Keratinocyte (primary cell): ENCODE data around the gene DCLK2. TPM values are rescaled to one million over a fixed set of nuclear protein-coding genes. Genes with fewer than 3 reads are reported as not detected.

Source experiments
- DNase-seq: peaks from one replicate; pipeline ENCODE4 v3.0.0-alpha.2; 2011; ENCODE audit warnings: low read depth, missing footprints, low spot score
- FAIRE-seq: peaks from 2 replicates; lab custom pipeline; 2011; peaks lifted over from hg19 to GRCh38; lab: Jason Lieb, UNC
- H2AFZ ChIP-seq: 2 replicates; pipeline ENCODE4 v1.6.0; 2012; ENCODE audit warnings: low read length, control low read depth, inconsistent platforms; ENCODE audit not compliant: control insufficient read depth
- H3K27ac ChIP-seq: 2 replicates; pipeline ENCODE4 v1.5.1; 2011; ENCODE audit warnings: low read length; ENCODE audit not compliant: control insufficient read depth, insufficient read depth
- H3K27me3 ChIP-seq: 3 replicates; pipeline ENCODE4 v1.6.0; 2011; ENCODE audit warnings: low read length; ENCODE audit not compliant: control insufficient read depth, insufficient read depth; ENCODE audit errors: extremely low read depth
- H3K36me3 ChIP-seq, 2 experiments: 2 replicates in 1 of 2; 3 replicates in 1 of 2; pipeline ENCODE4 v1.5.1; 2011; ENCODE audit warnings: low read length in 2 of 2, mild to moderate bottlenecking in 1 of 2; ENCODE audit not compliant: control insufficient read depth in 2 of 2, insufficient read depth in 2 of 2; ENCODE audit errors: extremely low read depth in 1 of 2
- H3K4me1 ChIP-seq: 3 replicates; pipeline ENCODE4 v1.5.1; 2011; ENCODE audit warnings: low read length; ENCODE audit not compliant: control insufficient read depth, insufficient read depth; ENCODE audit errors: extremely low read depth
- H3K4me2 ChIP-seq: 3 replicates; pipeline ENCODE4 v1.6.0; 2011; ENCODE audit warnings: low read depth, low read length; ENCODE audit not compliant: control insufficient read depth, insufficient read depth; ENCODE audit errors: extremely low read depth
- H3K4me3 ChIP-seq, 3 experiments: fragments of 200-600 bp in 1 of 3; sonication (generic) in 1 of 3; 2 replicates in 2 of 3; 3 replicates in 1 of 3; pipeline ENCODE4 v1.5.1; 2011 to 2016; ENCODE audit warnings: low read length in 3 of 3, mild to moderate bottlenecking in 3 of 3, control low read depth in 2 of 3, inconsistent platforms in 1 of 3, low read depth in 1 of 3, mixed read lengths in 1 of 3, mixed run types in 1 of 3, moderate library complexity in 1 of 3; ENCODE audit not compliant: control insufficient read depth in 2 of 3, insufficient read depth in 2 of 3; ENCODE audit errors: extremely low read depth in 1 of 3
- H3K79me2 ChIP-seq: 2 replicates; pipeline ENCODE4 v1.6.0; 2012; ENCODE audit warnings: low read length; ENCODE audit not compliant: control insufficient read depth, insufficient read depth
- H3K9ac ChIP-seq: 3 replicates; pipeline ENCODE4 v1.6.0; 2011; ENCODE audit warnings: low read length; ENCODE audit not compliant: control insufficient read depth, insufficient read depth; ENCODE audit errors: extremely low read depth
- H3K9me1 ChIP-seq: 3 replicates; pipeline ENCODE4 v1.6.0; 2011; ENCODE audit warnings: low read length; ENCODE audit not compliant: control insufficient read depth, insufficient read depth; ENCODE audit errors: extremely low read depth
- H3K9me3 ChIP-seq: 2 replicates; pipeline ENCODE4 v1.5.1; 2012; ENCODE audit warnings: low read depth, low read length; ENCODE audit not compliant: control insufficient read depth
- H4K20me1 ChIP-seq: 3 replicates; pipeline ENCODE4 v1.6.0; 2011; ENCODE audit warnings: low read length; ENCODE audit not compliant: control insufficient read depth, insufficient read depth; ENCODE audit errors: extremely low read depth
- EZH2 ChIP-seq: IDR thresholded peaks from one replicate; pipeline ENCODE4 v1.6.1; 2012; ENCODE audit warnings: inconsistent platforms, mild to moderate bottlenecking, low read length, moderate library complexity
- dilution Hi-C: fragments of 300-500 bp; cut with MboI; formaldehyde crosslinking; loops from one replicate; pipeline ENCODE4 v1.7.0; 2020; ENCODE audit warnings: low sequenced_read_pairs; ENCODE audit not compliant: extremely low pct_ligation_motif_present
- polyA plus RNA-seq, 5 experiments: library from polyadenylated mRNA; depleted of rRNA in 3 of 5; stranded (reverse) in 3 of 5; stranded (forward) in 1 of 5; unstranded in 1 of 5; fragments of >200 nt; gene quantifications; 1 replicate in 1 of 5; 2 replicates in 3 of 5; 3 replicates in 1 of 5; pipeline versions ENCODE4 v1.2.1 to v1.2.3, GENCODE V29; 2011 to 2012; ENCODE audit warnings: missing spikeins in 2 of 5, low read depth in 1 of 5, low replicate concordance in 1 of 5
- TF ChIP-seq, protein P1 (sequence below), 3 experiments: IDR thresholded peaks in 1 of 3; conservative IDR thresholded peaks in 1 of 3; optimal IDR thresholded peaks in 1 of 3; 2 replicates in 2 of 3; 3 replicates in 1 of 3; pipeline versions ENCODE3 to v1.5.1; 2011; ENCODE audit warnings: low read length in 3 of 3, mild to moderate bottlenecking in 3 of 3, moderate library complexity in 2 of 3, control low read depth in 1 of 3, inconsistent platforms in 1 of 3; ENCODE audit not compliant: insufficient read depth in 2 of 3; ENCODE audit errors: extremely low read depth in 1 of 3

The DCLK2 gene
- polyA plus RNA-seq, 1 donor (not counting 4 experiments of a cell fraction or from before 2014, with no cell fraction given) = 0.07 TPM

DNA sequence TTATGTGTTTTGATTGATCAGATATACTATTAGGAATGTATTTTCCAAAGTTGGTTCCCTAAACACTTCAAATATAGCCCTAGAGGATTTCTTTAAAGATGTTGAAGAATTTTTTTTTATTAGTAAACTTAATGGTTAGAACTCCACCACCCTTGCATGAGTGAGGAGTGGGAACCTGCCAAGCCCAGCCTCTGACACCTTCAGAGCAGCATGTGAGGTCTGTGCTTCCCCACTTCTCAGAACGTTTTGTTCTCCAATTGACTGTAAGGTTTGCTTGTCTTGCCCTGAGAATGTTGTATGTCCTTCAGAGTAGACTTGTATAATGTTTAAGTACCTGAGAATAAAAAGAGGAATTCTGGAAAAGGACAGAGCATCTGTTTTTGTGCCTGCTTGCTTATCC is 126.8 kb downstream of the DCLK2 start:
- Histone ChIP-seq H3K9me1 (no peaks in the 10 kb centered on the region), H3K27me3 (no peaks in the 10 kb centered on the region), H2AFZ (no peak overlapping the region), H3K4me2 (no peak overlapping the region), H3K79me2 (no peaks in the 10 kb centered on the region), H4K20me1 (no peaks in the 10 kb centered on the region), H3K9me3 (no peaks in the 10 kb centered on the region), H3K4me1 (no peaks in the 10 kb centered on the region), H3K36me3 (no peaks in the 10 kb centered on the region), H3K4me3 (no peak overlapping the region), H3K27ac (no peak overlapping the region), H3K9ac (no peak overlapping the region)
- TF ChIP-seq, protein P1, sequence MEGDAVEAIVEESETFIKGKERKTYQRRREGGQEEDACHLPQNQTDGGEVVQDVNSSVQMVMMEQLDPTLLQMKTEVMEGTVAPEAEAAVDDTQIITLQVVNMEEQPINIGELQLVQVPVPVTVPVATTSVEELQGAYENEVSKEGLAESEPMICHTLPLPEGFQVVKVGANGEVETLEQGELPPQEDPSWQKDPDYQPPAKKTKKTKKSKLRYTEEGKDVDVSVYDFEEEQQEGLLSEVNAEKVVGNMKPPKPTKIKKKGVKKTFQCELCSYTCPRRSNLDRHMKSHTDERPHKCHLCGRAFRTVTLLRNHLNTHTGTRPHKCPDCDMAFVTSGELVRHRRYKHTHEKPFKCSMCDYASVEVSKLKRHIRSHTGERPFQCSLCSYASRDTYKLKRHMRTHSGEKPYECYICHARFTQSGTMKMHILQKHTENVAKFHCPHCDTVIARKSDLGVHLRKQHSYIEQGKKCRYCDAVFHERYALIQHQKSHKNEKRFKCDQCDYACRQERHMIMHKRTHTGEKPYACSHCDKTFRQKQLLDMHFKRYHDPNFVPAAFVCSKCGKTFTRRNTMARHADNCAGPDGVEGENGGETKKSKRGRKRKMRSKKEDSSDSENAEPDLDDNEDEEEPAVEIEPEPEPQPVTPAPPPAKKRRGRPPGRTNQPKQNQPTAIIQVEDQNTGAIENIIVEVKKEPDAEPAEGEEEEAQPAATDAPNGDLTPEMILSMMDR (optimal IDR thresholded peaks at IDR 0.05 in 1 of 3, IDR thresholded peaks at IDR 0.05 in 1 of 3, conservative IDR thresholded peaks at IDR 0.05 in 1 of 3; ENCODE audit: extremely low read depth in 1 of 3, insufficient read depth in 2 of 3, low read length in 3 of 3) = no peak
- TF ChIP-seq EZH2 = no peak
- no peak for DNase-seq
- dilution Hi-C loops = loop anchor here (25.0 kb wide), 1 partner anchor 193 kb away; no protein-coding TSS in a partner anchor
- FAIRE-seq = no peak

DNA sequence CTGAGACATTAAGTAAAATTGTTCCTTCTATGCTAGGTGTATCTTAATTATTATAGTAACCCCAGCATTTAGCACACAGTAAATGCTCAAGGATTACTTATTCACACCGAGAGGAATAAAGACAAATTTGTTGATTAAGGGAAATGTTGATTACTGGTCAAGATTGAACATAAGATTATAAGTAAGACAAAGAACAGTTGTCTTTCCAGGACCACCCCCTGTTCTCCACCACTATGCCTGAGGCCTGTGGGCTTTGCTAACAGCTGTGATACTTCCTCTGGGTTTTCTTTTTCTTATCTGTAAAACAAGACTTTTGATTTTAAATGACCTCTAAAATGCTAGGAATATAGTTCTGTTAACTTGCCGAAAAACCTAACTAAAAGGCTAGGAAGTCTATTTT is 128.0 kb downstream of the DCLK2 start:
- Histone ChIP-seq H3K27me3 (no peaks in the 10 kb centered on the region), H2AFZ (no peak overlapping the region), H3K79me2 (no peaks in the 10 kb centered on the region), H3K27ac (no peak overlapping the region), H3K4me2 (no peak overlapping the region), H4K20me1 (no peaks in the 10 kb centered on the region), H3K4me1 (no peaks in the 10 kb centered on the region), H3K36me3 (no peaks in the 10 kb centered on the region), H3K4me3 (no peak overlapping the region), H3K9me3 (no peaks in the 10 kb centered on the region), H3K9me1 (no peaks in the 10 kb centered on the region), H3K9ac (no peak overlapping the region)
- no peak for TF ChIP-seq EZH2
- TF ChIP-seq, protein P1 (optimal IDR thresholded peaks at IDR 0.05 in 1 of 3, IDR thresholded peaks at IDR 0.05 in 1 of 3, conservative IDR thresholded peaks at IDR 0.05 in 1 of 3; ENCODE audit: extremely low read depth in 1 of 3, insufficient read depth in 2 of 3, low read length in 3 of 3) = no peak
- no peak for FAIRE-seq
- DNase-seq = no peak
- dilution Hi-C loops = loop anchor here (25.0 kb wide), 1 partner anchor 194 kb away; no protein-coding TSS in a partner anchor
